D721Med (cell line): ENCODE results near the gene DYDC1.

ENCODE experiments used
- DNase-seq: peaks from one replicate; pipeline ENCODE4 v3.0.0; 2011; ENCODE audit warnings: low spot score; ENCODE audit not compliant: insufficient read length
- FAIRE-seq: peaks from 2 replicates; lab custom pipeline; 2011; peaks lifted over from hg19 to GRCh38; lab: Jason Lieb, UNC
- TF ChIP-seq, protein P1 (sequence below): IDR thresholded peaks from 2 replicates; pipeline ENCODE4 v1.5.1; 2012; ENCODE audit warnings: mild to moderate bottlenecking, control low read depth; ENCODE audit not compliant: insufficient read depth; ENCODE audit errors: missing control alignments

DYDC1 gene

DNA sequence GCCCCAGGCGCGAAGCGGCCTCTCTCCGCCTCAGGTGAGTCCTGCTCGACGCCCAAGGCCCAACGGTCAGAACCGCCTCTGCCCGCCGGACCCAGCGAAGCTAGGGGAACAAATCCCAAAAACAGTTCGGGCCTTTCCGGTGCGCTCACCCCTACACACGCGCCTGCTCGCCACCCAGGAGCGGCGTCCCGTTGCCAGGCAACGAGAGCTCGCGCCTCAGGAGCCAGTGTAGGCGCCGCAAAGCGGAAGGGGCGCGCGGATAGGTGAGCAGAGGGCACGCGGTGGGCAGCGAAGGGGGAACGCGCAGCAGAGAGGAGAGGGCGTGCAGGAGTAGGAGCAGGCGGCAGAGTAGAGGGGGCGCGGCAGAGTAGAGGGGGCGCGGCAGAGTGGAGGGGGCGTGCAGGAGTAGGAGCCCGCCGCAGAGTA lies at the start of gene DYDC1, which contains the start of gene DYDC2:
TSS of gene DYDC1 (minus strand) at position 193 of the 426 bp plus-strand sequence. CDS start 4,154 bp downstream, outside the sequence.
TSS of gene DYDC2 (plus strand) at position 219 of the 426 bp plus-strand sequence. CDS start 5,663 bp downstream, outside the sequence.
- FAIRE-seq (no peak), DNase-seq (peak; percentile 35)

DNA sequence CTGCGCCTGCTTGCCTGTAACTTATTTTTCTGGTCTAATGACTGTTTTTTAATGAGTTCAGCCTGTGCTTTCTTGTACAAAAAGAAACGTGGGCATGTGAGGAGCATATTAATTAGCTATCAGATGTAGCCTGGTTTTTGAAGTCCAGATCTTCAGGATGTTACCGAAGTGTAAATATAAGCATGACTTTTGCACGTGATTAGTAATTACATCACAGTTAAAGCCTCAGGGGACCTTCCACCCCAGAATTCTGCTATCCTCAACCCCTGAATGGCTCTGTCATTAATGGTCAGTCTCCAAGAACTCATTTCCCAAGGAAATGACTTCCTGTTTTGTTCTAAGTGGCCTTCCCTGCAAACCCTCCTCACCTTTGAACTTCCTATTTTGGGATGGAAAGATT lies 49.6 kb upstream of the DYDC1 start:
- TF ChIP-seq, protein P1, sequence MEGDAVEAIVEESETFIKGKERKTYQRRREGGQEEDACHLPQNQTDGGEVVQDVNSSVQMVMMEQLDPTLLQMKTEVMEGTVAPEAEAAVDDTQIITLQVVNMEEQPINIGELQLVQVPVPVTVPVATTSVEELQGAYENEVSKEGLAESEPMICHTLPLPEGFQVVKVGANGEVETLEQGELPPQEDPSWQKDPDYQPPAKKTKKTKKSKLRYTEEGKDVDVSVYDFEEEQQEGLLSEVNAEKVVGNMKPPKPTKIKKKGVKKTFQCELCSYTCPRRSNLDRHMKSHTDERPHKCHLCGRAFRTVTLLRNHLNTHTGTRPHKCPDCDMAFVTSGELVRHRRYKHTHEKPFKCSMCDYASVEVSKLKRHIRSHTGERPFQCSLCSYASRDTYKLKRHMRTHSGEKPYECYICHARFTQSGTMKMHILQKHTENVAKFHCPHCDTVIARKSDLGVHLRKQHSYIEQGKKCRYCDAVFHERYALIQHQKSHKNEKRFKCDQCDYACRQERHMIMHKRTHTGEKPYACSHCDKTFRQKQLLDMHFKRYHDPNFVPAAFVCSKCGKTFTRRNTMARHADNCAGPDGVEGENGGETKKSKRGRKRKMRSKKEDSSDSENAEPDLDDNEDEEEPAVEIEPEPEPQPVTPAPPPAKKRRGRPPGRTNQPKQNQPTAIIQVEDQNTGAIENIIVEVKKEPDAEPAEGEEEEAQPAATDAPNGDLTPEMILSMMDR: no peak
- FAIRE-seq: no peak
- DNase-seq: no peak

More for the DNA sequence above, at the start of gene DYDC1, which contains the start of gene DYDC2:
- TF ChIP-seq, protein P1: no peak

DNA sequence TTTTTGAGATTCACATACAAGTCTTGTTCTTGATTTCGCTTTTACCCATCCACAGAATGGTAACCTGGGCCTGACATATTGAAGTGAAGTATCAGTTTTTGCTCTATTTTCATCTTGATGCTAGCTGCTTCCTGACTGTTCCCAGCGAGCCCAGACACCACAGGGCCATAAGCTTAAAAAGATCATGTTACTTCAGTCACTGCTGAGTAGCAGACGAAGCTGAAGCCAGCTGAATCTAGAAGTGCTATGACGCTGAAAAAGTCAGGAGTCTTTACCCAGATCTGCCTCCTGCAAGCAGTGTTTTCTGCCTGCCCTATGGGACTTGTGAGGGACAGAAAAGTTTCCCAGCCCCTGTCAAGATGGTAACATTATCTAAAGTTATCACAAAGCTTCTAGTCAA lies 49.1 kb upstream of the DYDC1 start:
- FAIRE-seq: no peak
- DNase-seq: no peak
- TF ChIP-seq, protein P1: no peak

DNA sequence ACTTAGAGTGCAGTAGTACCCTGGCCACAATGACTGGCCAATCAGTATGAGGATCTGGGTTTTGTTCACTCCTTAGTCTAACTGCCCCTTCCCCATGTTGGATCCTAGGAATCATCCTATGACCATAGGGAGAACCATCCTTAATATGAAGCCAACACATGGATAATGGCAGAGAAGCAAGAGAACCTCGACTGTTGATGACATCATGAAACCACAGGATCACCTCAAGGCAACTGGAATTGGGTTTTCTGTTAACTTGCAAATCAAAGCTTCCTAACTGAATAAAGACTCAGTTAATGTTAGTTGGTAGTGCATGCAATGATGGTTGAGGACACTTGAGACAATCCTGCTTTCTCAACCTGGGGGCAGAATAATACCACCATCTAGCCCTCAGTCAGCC lies 48.5 kb upstream of the DYDC1 start:
- TF ChIP-seq, protein P1: no peak
- DNase-seq: no peak
- no peak for FAIRE-seq

DNA sequence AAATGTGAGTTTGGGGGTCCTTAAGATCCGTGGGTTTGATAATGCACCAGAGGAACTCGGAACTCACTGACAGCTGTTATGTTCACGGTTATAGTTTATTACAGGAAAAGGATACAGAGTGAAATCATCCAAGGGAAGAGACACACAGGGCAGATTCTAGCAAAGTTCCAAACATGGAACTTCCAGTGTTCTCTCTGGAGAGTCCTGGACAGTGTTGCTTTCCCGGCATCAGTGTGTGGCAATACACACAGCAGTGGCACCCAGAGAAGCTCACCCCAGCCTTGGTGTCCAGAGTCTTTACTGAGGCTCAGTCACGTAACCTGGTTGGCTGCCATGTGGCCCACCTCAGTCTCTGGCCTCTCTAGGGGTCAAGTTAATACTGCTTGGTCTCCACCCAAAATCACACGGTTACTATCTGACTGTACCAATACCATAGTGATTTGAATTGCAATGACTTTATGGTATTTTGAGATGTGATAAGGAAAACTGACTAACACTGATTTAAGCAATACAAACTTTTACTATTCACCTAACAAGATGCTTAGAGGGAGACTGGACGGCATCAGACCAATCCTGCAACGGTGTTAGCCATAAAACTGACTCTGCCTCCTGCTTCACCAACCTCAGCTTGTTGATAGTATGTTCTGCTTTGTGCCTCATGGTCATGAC lies 43.7 kb upstream of the DYDC1 start:
- FAIRE-seq (no peak), DNase-seq (no peak)
- TF ChIP-seq, protein P1: no peak

DNA sequence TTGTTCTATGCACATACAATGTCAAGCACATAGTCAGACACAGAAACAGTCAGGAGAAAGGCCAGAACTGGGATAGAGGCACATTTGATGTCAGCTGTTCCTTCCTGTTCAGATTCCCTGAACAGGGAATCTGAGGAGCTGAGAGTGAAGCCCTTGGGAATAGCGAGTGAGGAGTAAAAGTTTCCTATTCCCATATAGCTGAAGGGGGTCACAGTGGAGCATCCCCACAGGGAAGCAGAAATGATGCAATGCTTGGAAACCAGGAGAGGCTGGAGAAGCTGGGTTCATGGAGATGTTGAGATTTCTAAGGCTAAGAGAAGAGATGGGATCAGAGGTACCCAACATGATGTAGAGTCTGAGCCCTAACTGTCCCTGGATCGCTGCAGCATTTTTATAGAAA lies 40.5 kb upstream of the DYDC1 start:
- FAIRE-seq (no peak), DNase-seq (no peak)
- TF ChIP-seq, protein P1: no peak

DNA sequence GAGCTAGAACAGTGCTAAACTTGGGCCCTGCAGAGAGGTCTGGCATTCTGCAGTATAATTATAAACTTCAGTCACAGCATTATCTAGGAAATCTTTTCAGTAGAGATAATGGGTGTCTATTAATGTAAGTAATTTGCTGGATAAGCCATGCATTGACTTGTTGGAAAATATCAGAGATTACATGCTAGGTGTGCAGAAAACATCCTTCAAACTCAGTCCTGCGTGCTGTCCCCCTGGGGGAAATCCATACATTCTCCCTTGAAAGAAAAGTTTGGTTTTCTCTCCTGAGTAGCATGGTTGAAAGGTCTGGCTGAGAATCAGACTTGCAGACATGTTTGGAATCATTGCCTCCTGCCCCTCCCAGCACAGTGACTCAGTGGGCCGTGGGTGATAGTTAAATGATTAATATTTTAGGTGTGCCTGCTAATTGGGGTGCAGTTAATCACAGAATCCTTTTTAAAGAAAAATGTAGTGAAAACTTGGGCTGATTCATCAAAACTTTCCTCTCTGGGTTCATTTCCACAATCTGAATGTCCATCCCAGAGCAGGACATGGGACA lies 37.9 kb upstream of the DYDC1 start:
- TF ChIP-seq, protein P1: no peak
- FAIRE-seq (no peak), DNase-seq (no peak)
